ENCODE results near the gene WDFY4. TPM values are rescaled to one million over a fixed set of nuclear protein-coding genes. Genes with fewer than 3 reads are reported as not detected.

WDFY4 gene
- total RNA-seq, 1 donor from 2014 or later: 2.6 TPM

- Histone ChIP-seq H3K9me3 (ENCODE audit: control insufficient read depth in 3 of 3, low read length in 3 of 3) (no peaks in the 10 kb centered on the region), H3K4me1 (ENCODE audit: control insufficient read depth in 3 of 3, insufficient read depth in 3 of 3, low read length in 3 of 3) (no peaks in the 10 kb centered on the region), H3K4me3 (ENCODE audit: low read length in 3 of 3) (no peak overlapping the region), H3K27me3 (ENCODE audit: control insufficient read depth in 3 of 3, insufficient read depth in 3 of 3, low read length in 3 of 3) (peaks cover 5 to 6% (median 5%) of the 10 kb centered on the region in 3 donors), H3K9ac (ENCODE audit: low read depth in 1 of 3, low read length in 3 of 3) (no peak overlapping the region), H3K36me3 (ENCODE audit: control insufficient read depth in 3 of 3, insufficient read depth in 3 of 3, low read length in 3 of 3) (no peaks in the 10 kb centered on the region), H3K27ac (ENCODE audit: low read depth, low read length) (no peak overlapping the region)
Measured at GRCh38 chr10:48696535-48696873, 11.8 kb downstream of the WDFY4 start.

GRCh38 chr10:48697091-48697490, 12.4 kb downstream of the WDFY4 start:
- no peak overlapping the region for H3K9ac ChIP-seq (ENCODE audit: low read depth in 1 of 3, low read length in 3 of 3)
- peaks cover 5 to 6% (median 5%) of the 10 kb centered on the region in 3 donors for H3K27me3 ChIP-seq (ENCODE audit: control insufficient read depth in 3 of 3, insufficient read depth in 3 of 3, low read length in 3 of 3)
- no peaks in the 10 kb centered on the region for H3K9me3 ChIP-seq (ENCODE audit: control insufficient read depth in 3 of 3, low read length in 3 of 3)
- no peak overlapping the region for H3K27ac ChIP-seq (ENCODE audit: low read depth, low read length)
- no peaks in the 10 kb centered on the region for H3K36me3 ChIP-seq (ENCODE audit: control insufficient read depth in 3 of 3, insufficient read depth in 3 of 3, low read length in 3 of 3)
- H3K4me3 ChIP-seq (ENCODE audit: low read length in 3 of 3): no peak overlapping the region
- H3K4me1 ChIP-seq (ENCODE audit: control insufficient read depth in 3 of 3, insufficient read depth in 3 of 3, low read length in 3 of 3): no peaks in the 10 kb centered on the region

GRCh38 chr10:48697821-48698764, 13.4 kb downstream of the WDFY4 start:
- H3K4me3 ChIP-seq (ENCODE audit: low read length in 3 of 3): no peak overlapping the region
- no peaks in the 10 kb centered on the region for H3K36me3 ChIP-seq (ENCODE audit: control insufficient read depth in 3 of 3, insufficient read depth in 3 of 3, low read length in 3 of 3)
- H3K27me3 ChIP-seq (ENCODE audit: control insufficient read depth in 3 of 3, insufficient read depth in 3 of 3, low read length in 3 of 3): peaks cover 5 to 9% (median 5%) of the 10 kb centered on the region in 3 donors
- no peaks in the 10 kb centered on the region for H3K9me3 ChIP-seq (ENCODE audit: control insufficient read depth in 3 of 3, low read length in 3 of 3)
- H3K4me1 ChIP-seq (ENCODE audit: control insufficient read depth in 3 of 3, insufficient read depth in 3 of 3, low read length in 3 of 3): no peaks in the 10 kb centered on the region
- H3K27ac ChIP-seq (ENCODE audit: low read depth, low read length): no peak overlapping the region
- H3K9ac ChIP-seq (ENCODE audit: low read depth in 1 of 3, low read length in 3 of 3): no peak overlapping the region

GRCh38 chr10:48699011-48699627, 14.4 kb downstream of the WDFY4 start:
- H3K27me3 ChIP-seq (ENCODE audit: control insufficient read depth in 3 of 3, insufficient read depth in 3 of 3, low read length in 3 of 3): peaks cover 5 to 11% (median 6%) of the 10 kb centered on the region in 3 donors
- H3K4me1 ChIP-seq (ENCODE audit: control insufficient read depth in 3 of 3, insufficient read depth in 3 of 3, low read length in 3 of 3): no peaks in the 10 kb centered on the region
- H3K4me3 ChIP-seq (ENCODE audit: low read length in 3 of 3): no peak overlapping the region
- H3K27ac ChIP-seq (ENCODE audit: low read depth, low read length): no peak overlapping the region
- no peaks in the 10 kb centered on the region for H3K36me3 ChIP-seq (ENCODE audit: control insufficient read depth in 3 of 3, insufficient read depth in 3 of 3, low read length in 3 of 3)
- no peaks in the 10 kb centered on the region for H3K9me3 ChIP-seq (ENCODE audit: control insufficient read depth in 3 of 3, low read length in 3 of 3)
- H3K9ac ChIP-seq (ENCODE audit: low read depth in 1 of 3, low read length in 3 of 3): no peak overlapping the region

GRCh38 chr10:48700071-48700470, 15.4 kb downstream of the WDFY4 start:
- Histone ChIP-seq H3K4me3 (ENCODE audit: low read length in 3 of 3) (no peak overlapping the region), H3K4me1 (ENCODE audit: control insufficient read depth in 3 of 3, insufficient read depth in 3 of 3, low read length in 3 of 3) (no peaks in the 10 kb centered on the region), H3K9ac (ENCODE audit: low read depth in 1 of 3, low read length in 3 of 3) (no peak overlapping the region), H3K27me3 (ENCODE audit: control insufficient read depth in 3 of 3, insufficient read depth in 3 of 3, low read length in 3 of 3) (peaks cover 5 to 19% (median 15%) of the 10 kb centered on the region in 3 donors), H3K27ac (ENCODE audit: low read depth, low read length) (no peak overlapping the region), H3K9me3 (ENCODE audit: control insufficient read depth in 3 of 3, low read length in 3 of 3) (no peaks in the 10 kb centered on the region), H3K36me3 (ENCODE audit: control insufficient read depth in 3 of 3, insufficient read depth in 3 of 3, low read length in 3 of 3) (no peaks in the 10 kb centered on the region)

GRCh38 chr10:48700493-48700892, 15.8 kb downstream of the WDFY4 start:
- Histone ChIP-seq H3K27me3 (ENCODE audit: control insufficient read depth in 3 of 3, insufficient read depth in 3 of 3, low read length in 3 of 3) (peaks cover 9 to 21% (median 15%) of the 10 kb centered on the region in 3 donors), H3K4me1 (ENCODE audit: control insufficient read depth in 3 of 3, insufficient read depth in 3 of 3, low read length in 3 of 3) (no peaks in the 10 kb centered on the region), H3K36me3 (ENCODE audit: control insufficient read depth in 3 of 3, insufficient read depth in 3 of 3, low read length in 3 of 3) (no peaks in the 10 kb centered on the region), H3K4me3 (ENCODE audit: low read length in 3 of 3) (no peak overlapping the region), H3K9me3 (ENCODE audit: control insufficient read depth in 3 of 3, low read length in 3 of 3) (no peaks in the 10 kb centered on the region), H3K9ac (ENCODE audit: low read depth in 1 of 3, low read length in 3 of 3) (no peak overlapping the region), H3K27ac (ENCODE audit: low read depth, low read length) (no peak overlapping the region)

GRCh38 chr10:48701139-48701901, 16.6 kb downstream of the WDFY4 start:
- H3K9ac ChIP-seq (ENCODE audit: low read depth in 1 of 3, low read length in 3 of 3): no peak overlapping the region
- H3K4me1 ChIP-seq (ENCODE audit: control insufficient read depth in 3 of 3, insufficient read depth in 3 of 3, low read length in 3 of 3): no peaks in the 10 kb centered on the region
- peaks cover 7 to 25% (median 10%) of the 10 kb centered on the region in 3 donors for H3K27me3 ChIP-seq (ENCODE audit: control insufficient read depth in 3 of 3, insufficient read depth in 3 of 3, low read length in 3 of 3)
- no peak overlapping the region for H3K27ac ChIP-seq (ENCODE audit: low read depth, low read length)
- H3K9me3 ChIP-seq (ENCODE audit: control insufficient read depth in 3 of 3, low read length in 3 of 3): no peaks in the 10 kb centered on the region
- no peaks in the 10 kb centered on the region for H3K36me3 ChIP-seq (ENCODE audit: control insufficient read depth in 3 of 3, insufficient read depth in 3 of 3, low read length in 3 of 3)
- H3K4me3 ChIP-seq (ENCODE audit: low read length in 3 of 3): no peak overlapping the region

- no peak overlapping the region for H3K9ac ChIP-seq (ENCODE audit: low read depth in 1 of 3, low read length in 3 of 3)
- peaks cover 4 to 25% (median 10%) of the 10 kb centered on the region in 3 donors for H3K27me3 ChIP-seq (ENCODE audit: control insufficient read depth in 3 of 3, insufficient read depth in 3 of 3, low read length in 3 of 3)
- H3K36me3 ChIP-seq (ENCODE audit: control insufficient read depth in 3 of 3, insufficient read depth in 3 of 3, low read length in 3 of 3): no peaks in the 10 kb centered on the region
Measured at GRCh38 chr10:48701941-48702340, 17.3 kb downstream of the WDFY4 start.

GRCh38 chr10:48703531-48704122, 19.0 kb downstream of the WDFY4 start:
- Histone ChIP-seq H3K4me1 (ENCODE audit: control insufficient read depth in 3 of 3, insufficient read depth in 3 of 3, low read length in 3 of 3) (no peaks in the 10 kb centered on the region), H3K27me3 (ENCODE audit: control insufficient read depth in 3 of 3, insufficient read depth in 3 of 3, low read length in 3 of 3) (peaks cover 4 to 25% (median 10%) of the 10 kb centered on the region in 3 donors), H3K9ac (ENCODE audit: low read depth in 1 of 3, low read length in 3 of 3) (no peak overlapping the region), H3K4me3 (ENCODE audit: low read length in 3 of 3) (no peak overlapping the region), H3K36me3 (ENCODE audit: control insufficient read depth in 3 of 3, insufficient read depth in 3 of 3, low read length in 3 of 3) (no peaks in the 10 kb centered on the region), H3K9me3 (ENCODE audit: control insufficient read depth in 3 of 3, low read length in 3 of 3) (no peaks in the 10 kb centered on the region), H3K27ac (ENCODE audit: low read depth, low read length) (no peak overlapping the region)

More at GRCh38 chr10:48701941-48702340, 17.3 kb downstream of the WDFY4 start:
- H3K27ac ChIP-seq (ENCODE audit: low read depth, low read length): no peak overlapping the region
- no peaks in the 10 kb centered on the region for H3K9me3 ChIP-seq (ENCODE audit: control insufficient read depth in 3 of 3, low read length in 3 of 3)
- no peak overlapping the region for H3K4me3 ChIP-seq (ENCODE audit: low read length in 3 of 3)
- no peaks in the 10 kb centered on the region for H3K4me1 ChIP-seq (ENCODE audit: control insufficient read depth in 3 of 3, insufficient read depth in 3 of 3, low read length in 3 of 3)

Data from skeletal muscle tissue (tissue), 4 donors.